ENCODE results near the gene SP3.

- TF ChIP-seq POLR2A (IDR thresholded peaks at IDR 0.05) (no peak), POLR2AphosphoS5 (IDR thresholded peaks at IDR 0.05; ENCODE audit: insufficient read depth in 1 of 2, low read depth in 1 of 2) (no peak)
- TF ChIP-seq, protein P1, sequence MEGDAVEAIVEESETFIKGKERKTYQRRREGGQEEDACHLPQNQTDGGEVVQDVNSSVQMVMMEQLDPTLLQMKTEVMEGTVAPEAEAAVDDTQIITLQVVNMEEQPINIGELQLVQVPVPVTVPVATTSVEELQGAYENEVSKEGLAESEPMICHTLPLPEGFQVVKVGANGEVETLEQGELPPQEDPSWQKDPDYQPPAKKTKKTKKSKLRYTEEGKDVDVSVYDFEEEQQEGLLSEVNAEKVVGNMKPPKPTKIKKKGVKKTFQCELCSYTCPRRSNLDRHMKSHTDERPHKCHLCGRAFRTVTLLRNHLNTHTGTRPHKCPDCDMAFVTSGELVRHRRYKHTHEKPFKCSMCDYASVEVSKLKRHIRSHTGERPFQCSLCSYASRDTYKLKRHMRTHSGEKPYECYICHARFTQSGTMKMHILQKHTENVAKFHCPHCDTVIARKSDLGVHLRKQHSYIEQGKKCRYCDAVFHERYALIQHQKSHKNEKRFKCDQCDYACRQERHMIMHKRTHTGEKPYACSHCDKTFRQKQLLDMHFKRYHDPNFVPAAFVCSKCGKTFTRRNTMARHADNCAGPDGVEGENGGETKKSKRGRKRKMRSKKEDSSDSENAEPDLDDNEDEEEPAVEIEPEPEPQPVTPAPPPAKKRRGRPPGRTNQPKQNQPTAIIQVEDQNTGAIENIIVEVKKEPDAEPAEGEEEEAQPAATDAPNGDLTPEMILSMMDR (IDR thresholded peaks at IDR 0.05) = no peak
These were observed 4.7 kb upstream of the SP3 start for GRCh38 chr2:173969886-173970285.
